Astrocyte of the cerebellum (primary cell): ENCODE results near the gene ZMIZ1.

Experiments
- DNase-seq: peaks from one replicate; pipeline ENCODE4 v3.0.0-alpha.2; 2011; ENCODE audit warnings: low read depth
- H3K4me3 ChIP-seq: 2 replicates; pipeline ENCODE4 v1.5.1; 2011; ENCODE audit warnings: mild to moderate bottlenecking, low read depth, low read length, moderate library complexity
- CTCF ChIP-seq: IDR thresholded peaks from 2 replicates; pipeline ENCODE4 v1.5.1; 2012; ENCODE audit warnings: low read length, low read depth, moderate library complexity, mild to moderate bottlenecking; ENCODE audit errors: missing control alignments
- in situ Hi-C: cut with HindIII; loops from 2 replicates; pipeline ENCODE4 v1.10.0; 2017; ENCODE audit warnings: low sequenced_read_pairs

ZMIZ1 gene

GRCh38 chr10:79047875-79048638 is 20.7 kb upstream of the ZMIZ1 start:
- in situ Hi-C loops, result no loop called here
- DNase-seq, result no peak
- H3K4me3 ChIP-seq, result no peak overlapping the region
- no peak for TF ChIP-seq CTCF

GRCh38 chr10:79048639-79049550 is 19.9 kb upstream of the ZMIZ1 start:
- no peak for DNase-seq

DNA sequence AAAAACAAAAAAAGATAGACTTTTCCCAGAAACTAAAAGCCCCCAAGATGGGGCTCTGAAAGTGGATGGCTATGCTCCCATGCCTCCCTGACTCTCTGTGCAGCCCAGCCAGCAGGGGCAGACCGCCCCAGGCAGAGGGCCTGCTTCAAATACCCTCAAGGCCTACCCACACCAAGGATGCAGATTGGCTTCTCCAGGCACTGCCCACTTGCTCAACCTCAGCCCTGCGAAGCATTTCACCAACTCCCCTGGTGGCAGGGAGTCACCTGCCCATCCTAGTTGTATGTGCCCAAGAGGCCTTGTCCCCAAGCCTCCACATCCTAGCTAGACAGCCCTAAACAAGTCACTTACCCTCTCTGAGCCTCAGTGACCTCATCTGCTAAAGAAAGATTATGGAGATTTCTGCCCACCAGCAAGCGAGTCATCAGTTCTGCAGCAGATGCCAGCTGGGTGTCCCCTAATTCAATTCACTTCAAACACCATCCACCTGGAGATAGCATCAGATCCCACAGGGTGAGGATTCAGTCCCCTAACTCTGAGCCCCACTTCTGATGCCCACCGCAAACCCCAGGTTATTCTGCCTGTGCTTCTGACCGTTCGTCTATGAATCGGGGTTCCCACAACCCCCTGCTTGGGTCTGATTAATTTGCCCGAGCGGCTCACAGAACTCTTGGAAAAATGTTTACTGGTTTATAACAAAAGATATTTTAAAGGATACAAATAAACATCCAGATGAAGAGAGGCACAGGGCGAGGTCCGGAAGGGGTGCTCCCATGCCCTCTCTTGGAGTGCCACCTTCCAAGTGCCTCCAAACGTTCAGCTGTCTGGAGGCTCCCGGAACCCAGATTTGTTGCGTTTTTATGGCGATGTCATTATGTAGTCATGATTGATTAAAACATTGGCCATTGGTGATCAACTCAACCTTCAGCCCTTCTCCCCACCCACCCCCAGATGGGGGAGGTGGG is 18.6 kb upstream of the ZMIZ1 start:
- no peak for TF ChIP-seq CTCF
- DNase-seq, result no peak
- in situ Hi-C loops, result no loop called here
- H3K4me3 ChIP-seq, result no peak overlapping the region

More at GRCh38 chr10:79048639-79049550, 19.9 kb upstream of the ZMIZ1 start:
- in situ Hi-C loops, result no loop called here
- no peak overlapping the region for H3K4me3 ChIP-seq
- TF ChIP-seq CTCF, result no peak

- no peak for TF ChIP-seq CTCF
- in situ Hi-C loops, result no loop called here
- DNase-seq, result no peak
- H3K4me3 ChIP-seq, result no peak overlapping the region
Measured at GRCh38 chr10:79050896-79051555, 17.7 kb upstream of the ZMIZ1 start.

- no peak for TF ChIP-seq CTCF
- in situ Hi-C loops, result no loop called here
- DNase-seq, result no peak
- H3K4me3 ChIP-seq, result no peak overlapping the region
Measured at GRCh38 chr10:79051766-79052165, 17.0 kb upstream of the ZMIZ1 start.
